SK-N-SH treated with all-trans-retinoic acid at 6 μM for 48 hours (cell line): ENCODE results near the gene SIGLEC6.

ENCODE experiments used
- PPARA ChIP-seq: fragments of 250-450 bp; sonication (Bioruptor Pico); IDR thresholded peaks from 2 replicates; pipeline ENCODE4 v1.5.0; 2020; ENCODE audit warnings: mild to moderate bottlenecking, borderline replicate concordance
- ZFP3 ChIP-seq: fragments of 250-450 bp; sonication (Bioruptor Pico); IDR thresholded peaks from 2 replicates; pipeline ENCODE4 v1.5.0; 2020; ENCODE audit warnings: mild to moderate bottlenecking, moderate library complexity
- ZNF565 ChIP-seq: fragments of 450-650 bp; formaldehyde crosslinking; conservative IDR thresholded peaks from 2 replicates; pipeline ENCODE4 v1.5.0; 2020; ENCODE audit warnings: low read depth, mild to moderate bottlenecking, moderate library complexity
- TF ChIP-seq, protein P1 (sequence below): fragments of 250-450 bp; sonication (Bioruptor Pico); IDR thresholded peaks from 2 replicates; pipeline ENCODE4 v1.5.0; 2020; ENCODE audit warnings: mild to moderate bottlenecking, moderate library complexity

DNA sequence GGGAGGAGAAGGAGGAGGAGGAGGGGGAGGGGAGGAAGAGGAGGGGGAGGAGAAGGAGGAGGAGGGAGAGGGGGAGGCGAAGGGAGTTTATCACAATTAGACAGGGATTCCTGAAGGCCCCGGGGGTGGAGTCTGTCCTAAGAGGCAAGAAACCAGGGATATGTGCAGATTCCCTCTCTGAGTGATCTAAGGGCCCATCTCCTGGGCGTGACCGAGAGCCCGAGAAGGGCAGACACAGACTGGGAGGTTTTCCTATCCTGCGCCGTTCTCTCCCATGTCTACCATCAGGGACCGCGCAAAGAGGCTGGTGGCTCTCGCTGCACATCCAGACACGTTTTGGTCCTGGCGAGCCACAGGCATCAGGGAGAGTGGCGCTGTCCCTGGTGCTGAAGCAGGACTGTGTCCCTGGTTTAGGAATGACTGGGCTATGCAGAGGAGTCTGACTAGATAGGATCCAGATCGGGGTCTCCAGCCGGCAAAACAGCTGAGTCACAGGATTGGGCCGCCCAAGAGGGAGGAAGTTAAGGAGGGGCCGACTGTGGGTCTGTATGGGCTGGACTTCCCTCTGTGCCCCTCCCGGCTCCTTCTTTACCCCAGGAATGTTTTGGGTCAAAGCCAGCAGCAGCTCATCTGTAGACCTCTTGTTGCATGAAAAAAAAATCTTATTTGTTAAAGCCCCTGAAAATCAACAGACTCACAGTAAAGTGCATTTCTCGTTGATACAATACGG is 21.7 kb upstream of the SIGLEC6 start:
- TF ChIP-seq ZFP3 (CRISPR knock-in tag) = no peak
- TF ChIP-seq, protein P1, sequence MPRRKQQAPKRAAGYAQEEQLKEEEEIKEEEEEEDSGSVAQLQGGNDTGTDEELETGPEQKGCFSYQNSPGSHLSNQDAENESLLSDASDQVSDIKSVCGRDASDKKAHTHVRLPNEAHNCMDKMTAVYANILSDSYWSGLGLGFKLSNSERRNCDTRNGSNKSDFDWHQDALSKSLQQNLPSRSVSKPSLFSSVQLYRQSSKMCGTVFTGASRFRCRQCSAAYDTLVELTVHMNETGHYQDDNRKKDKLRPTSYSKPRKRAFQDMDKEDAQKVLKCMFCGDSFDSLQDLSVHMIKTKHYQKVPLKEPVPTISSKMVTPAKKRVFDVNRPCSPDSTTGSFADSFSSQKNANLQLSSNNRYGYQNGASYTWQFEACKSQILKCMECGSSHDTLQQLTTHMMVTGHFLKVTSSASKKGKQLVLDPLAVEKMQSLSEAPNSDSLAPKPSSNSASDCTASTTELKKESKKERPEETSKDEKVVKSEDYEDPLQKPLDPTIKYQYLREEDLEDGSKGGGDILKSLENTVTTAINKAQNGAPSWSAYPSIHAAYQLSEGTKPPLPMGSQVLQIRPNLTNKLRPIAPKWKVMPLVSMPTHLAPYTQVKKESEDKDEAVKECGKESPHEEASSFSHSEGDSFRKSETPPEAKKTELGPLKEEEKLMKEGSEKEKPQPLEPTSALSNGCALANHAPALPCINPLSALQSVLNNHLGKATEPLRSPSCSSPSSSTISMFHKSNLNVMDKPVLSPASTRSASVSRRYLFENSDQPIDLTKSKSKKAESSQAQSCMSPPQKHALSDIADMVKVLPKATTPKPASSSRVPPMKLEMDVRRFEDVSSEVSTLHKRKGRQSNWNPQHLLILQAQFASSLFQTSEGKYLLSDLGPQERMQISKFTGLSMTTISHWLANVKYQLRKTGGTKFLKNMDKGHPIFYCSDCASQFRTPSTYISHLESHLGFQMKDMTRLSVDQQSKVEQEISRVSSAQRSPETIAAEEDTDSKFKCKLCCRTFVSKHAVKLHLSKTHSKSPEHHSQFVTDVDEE (CRISPR knock-in tag) = no peak
- TF ChIP-seq ZNF565 (CRISPR knock-in tag) = no peak
- TF ChIP-seq PPARA (CRISPR knock-in tag) = no peak
